H1 (cell line): ENCODE measurements around the gene CELF3. TPM values are rescaled to one million over a fixed set of nuclear protein-coding genes. Genes with fewer than 3 reads are reported as not detected.

Source experiments
- CTCF ChIA-PET: fragments of 300-600 bp; sonication (Branson Sonifier 250); formaldehyde crosslinking; loops from one replicate; lab custom pipeline; 2021; ENCODE audit not compliant: partially characterized antibody; lab: Charles Lee
- POLR2A ChIA-PET: fragments of 300-600 bp; sonication (Branson Sonifier 250); formaldehyde crosslinking; loops from one replicate; lab custom pipeline; 2021; ENCODE audit warnings: inconsistent platforms; ENCODE audit not compliant: partially characterized antibody; lab: Charles Lee
- DNase-seq, 2 experiments: peaks; one replicate each; pipeline versions ENCODE4 v3.0.0 to v3.0.0-alpha.2; 2010 to 2022; ENCODE audit warnings: low spot score in 2 of 2, low read depth in 1 of 2, mixed read lengths in 1 of 2
- FAIRE-seq: peaks from 2 replicates; lab custom pipeline; 2011; peaks lifted over from hg19 to GRCh38; lab: Jason Lieb, UNC
- H2AFZ ChIP-seq: 2 replicates; pipeline ENCODE4 v1.8.1; 2012; ENCODE audit warnings: low read length, inconsistent platforms
- H2AK5ac ChIP-seq: 2 replicates; pipeline ENCODE4 v1.6.1; 2013; ENCODE audit warnings: low read depth, low read length
- H2BK120ac ChIP-seq: replicated peaks from 2 replicates; pipeline ENCODE3; 2013; ENCODE audit warnings: low read depth, low read length, inconsistent platforms
- H2BK12ac ChIP-seq: 2 replicates; pipeline ENCODE4 v1.6.1; 2013; ENCODE audit warnings: low read depth, low read length
- H2BK15ac ChIP-seq: 2 replicates; pipeline ENCODE4 v1.6.1; 2013; ENCODE audit warnings: low read length
- H2BK20ac ChIP-seq: 2 replicates; pipeline ENCODE4 v1.6.1; 2013; ENCODE audit warnings: low read length
- H2BK5ac ChIP-seq: 2 replicates; pipeline ENCODE4 v1.6.1; 2013; ENCODE audit warnings: low read depth, low read length
- H3K14ac ChIP-seq: 2 replicates; pipeline ENCODE4 v1.6.1; 2013; ENCODE audit warnings: inconsistent platforms; ENCODE audit not compliant: insufficient read length
- H3K18ac ChIP-seq: 2 replicates; pipeline ENCODE4 v1.6.1; 2013; ENCODE audit warnings: low read length; ENCODE audit errors: extremely low read depth
- H3K23ac ChIP-seq: 2 replicates; pipeline ENCODE4 v1.6.1; 2013; ENCODE audit warnings: inconsistent platforms; ENCODE audit not compliant: insufficient read length
- H3K23me2 ChIP-seq: 2 replicates; pipeline ENCODE4 v1.6.1; 2013; ENCODE audit warnings: low read depth, low read length
- H3K27ac ChIP-seq: 2 replicates; pipeline ENCODE4 v1.6.1; 2011; ENCODE audit warnings: low read depth, low read length, inconsistent platforms
- H3K27me3 ChIP-seq, 4 experiments: replicated peaks in 1 of 4; 1 replicate in 1 of 4; 2 replicates in 3 of 4; pipeline versions ENCODE4 v1.6.1 to v1.8.1; 2011 to 2013; ENCODE audit warnings: low read length in 3 of 4, mild to moderate bottlenecking in 3 of 4, inconsistent platforms in 2 of 4, mixed read lengths in 2 of 4, moderate library complexity in 1 of 4; ENCODE audit not compliant: control insufficient read depth in 3 of 4, insufficient read depth in 3 of 4; ENCODE audit errors: extremely low read depth in 1 of 4
- H3K36me3 ChIP-seq, 4 experiments: 2 replicates each; pipeline versions ENCODE4 v1.6.1 to v1.8.1; 2011 to 2013; ENCODE audit warnings: mild to moderate bottlenecking in 4 of 4, low read length in 3 of 4, moderate library complexity in 2 of 4, control low read depth in 1 of 4, inconsistent platforms in 1 of 4; ENCODE audit not compliant: insufficient read depth in 4 of 4, control insufficient read depth in 2 of 4
- H3K4ac ChIP-seq: replicated peaks from 2 replicates; pipeline ENCODE3; 2013; ENCODE audit warnings: low read length, low read depth, mixed read lengths, inconsistent platforms; ENCODE audit not compliant: insufficient read length
- H3K4me1 ChIP-seq, 4 experiments: replicated peaks in 1 of 4; 1 replicate in 1 of 4; 2 replicates in 3 of 4; pipeline versions ENCODE4 v1.6.1 to v1.8.1; 2011 to 2013; ENCODE audit warnings: low read length in 3 of 4, inconsistent platforms in 2 of 4, mixed read lengths in 1 of 4; ENCODE audit not compliant: insufficient read depth in 4 of 4, control insufficient read depth in 3 of 4
- H3K4me2 ChIP-seq, 2 experiments: 2 replicates each; pipeline versions ENCODE4 v1.6.1 to v1.8.1; 2011 to 2013; ENCODE audit warnings: low read depth in 2 of 2, low read length in 2 of 2, control low read depth in 1 of 2, inconsistent platforms in 1 of 2, mild to moderate bottlenecking in 1 of 2; ENCODE audit not compliant: insufficient read depth in 1 of 2
- H3K4me3 ChIP-seq, 4 experiments: fragments of 200-600, 300-600 bp in 1 of 4; sonication (generic), shearing (Covaris generic), sonication (Bioruptor Twin) in 1 of 4; 2 replicates each; pipeline versions ENCODE4 v1.5.1 to v1.8.1; 2011 to 2016; ENCODE audit warnings: low read length in 4 of 4, low read depth in 3 of 4, control low read depth in 2 of 4, inconsistent platforms in 2 of 4, mild to moderate bottlenecking in 2 of 4, mixed read lengths in 1 of 4, moderate library complexity in 1 of 4; ENCODE audit not compliant: insufficient read depth in 2 of 4; ENCODE audit errors: extremely low read depth in 1 of 4
- H3K56ac ChIP-seq: replicated peaks from 2 replicates; pipeline ENCODE3; 2013; ENCODE audit warnings: low read depth, mild to moderate bottlenecking, mixed read lengths, low read length, inconsistent platforms; ENCODE audit not compliant: insufficient read length
- H3K79me1 ChIP-seq: 2 replicates; pipeline ENCODE4 v1.6.1; 2013; ENCODE audit warnings: low read depth, low read length, control low read depth
- H3K79me2 ChIP-seq, 2 experiments: 2 replicates each; pipeline versions ENCODE4 v1.6.1 to v1.8.1; 2012 to 2013; ENCODE audit warnings: low read length in 2 of 2, mild to moderate bottlenecking in 2 of 2, inconsistent platforms in 1 of 2; ENCODE audit not compliant: insufficient read depth in 2 of 2, control insufficient read depth in 1 of 2
- H3K9ac ChIP-seq, 4 experiments: replicated peaks in 1 of 4; 1 replicate in 1 of 4; 2 replicates in 3 of 4; pipeline versions ENCODE4 v1.6.1 to v1.8.1; 2011 to 2013; ENCODE audit warnings: low read depth in 3 of 4, low read length in 3 of 4, control low read depth in 2 of 4, mild to moderate bottlenecking in 2 of 4, moderate library complexity in 2 of 4, inconsistent platforms in 1 of 4; ENCODE audit errors: extremely low read depth in 1 of 4
- H3K9me3 ChIP-seq, 2 experiments: 2 replicates each; pipeline versions ENCODE4 v1.6.1 to v1.8.1; 2012 to 2013; ENCODE audit warnings: mild to moderate bottlenecking in 2 of 2, moderate library complexity in 2 of 2, control low read depth in 1 of 2, inconsistent platforms in 1 of 2, low read depth in 1 of 2, low read length in 1 of 2, mixed read lengths in 1 of 2; ENCODE audit not compliant: insufficient read depth in 2 of 2
- H4K20me1 ChIP-seq, 2 experiments: replicated peaks in 1 of 2; 2 replicates each; pipeline versions ENCODE3 to v1.8.1; 2011 to 2013; ENCODE audit warnings: inconsistent platforms in 2 of 2, low read length in 2 of 2, mild to moderate bottlenecking in 1 of 2; ENCODE audit not compliant: insufficient read depth in 2 of 2, control insufficient read depth in 1 of 2
- H4K5ac ChIP-seq: 2 replicates; pipeline ENCODE4 v1.6.1; 2013; ENCODE audit warnings: low read length, low read depth, mixed read lengths, inconsistent platforms; ENCODE audit not compliant: insufficient read length
- H4K8ac ChIP-seq: 2 replicates; pipeline ENCODE4 v1.8.0; 2013; ENCODE audit warnings: mild to moderate bottlenecking, moderate library complexity, low read length, inconsistent platforms; ENCODE audit not compliant: insufficient read depth; ENCODE audit errors: extremely low read depth
- H4K91ac ChIP-seq: replicated peaks from 2 replicates; pipeline ENCODE3; 2013; ENCODE audit warnings: low read length, mixed read lengths, inconsistent platforms; ENCODE audit not compliant: insufficient read length
- BACH1 ChIP-seq: IDR thresholded peaks from 2 replicates; pipeline ENCODE4 v1.6.1; 2012; ENCODE audit warnings: low read length, improper control_type of control experiment
- HDAC6 ChIP-seq: IDR thresholded peaks from one replicate; pipeline ENCODE4 v1.7.1; 2012; ENCODE audit warnings: low read depth, mild to moderate bottlenecking, inconsistent platforms, low read length, moderate library complexity
- KDM1A ChIP-seq: fragments of 200-600, 300-600 bp; sonication (generic); IDR thresholded peaks from 2 replicates; pipeline ENCODE4 v1.7.1; 2016; ENCODE audit warnings: mild to moderate bottlenecking, low read length, borderline replicate concordance
- KDM5A ChIP-seq: fragments of 200-600 bp; IDR thresholded peaks from 2 replicates; pipeline ENCODE4 v1.7.1; 2012; ENCODE audit warnings: mild to moderate bottlenecking, low read length, inconsistent platforms, mixed read lengths
- NANOG ChIP-seq: IDR thresholded peaks from 2 replicates; pipeline ENCODE4 v1.6.1; 2011; ENCODE audit warnings: low read length, low read depth, mild to moderate bottlenecking, inconsistent platforms; ENCODE audit not compliant: insufficient read depth, poor library complexity, severe bottlenecking
- WGBS, 2 experiments: shearing (Covaris generic) in 1 of 2; methylation state at CpG; one replicate each; pipeline versions ENCODE4 v1.1.6 to v1.1.7; 2013 to 2015; ENCODE audit warnings: low lambda C conversion rate in 2 of 2, mixed read lengths in 2 of 2, inconsistent platforms in 1 of 2, low coverage in 1 of 2, missing lambda C conversion rate in 1 of 2; ENCODE audit not compliant: insufficient replicate concordance in 2 of 2, insufficient coverage in 1 of 2, insufficient read length in 1 of 2; ENCODE audit errors: extremely low coverage in 1 of 2, missing lambda C conversion rate in 1 of 2; 5-methylcytosine and 5-hydroxymethylcytosine counted together
- polyA plus RNA-seq, 7 experiments: library from polyadenylated mRNA; depleted of rRNA in 3 of 7; stranded (reverse) in 5 of 7; unstranded in 2 of 7; fragments of >200 nt in 5 of 7; fragments of 200-250 nt in 2 of 7; gene quantifications; 1 replicate in 5 of 7; 2 replicates in 1 of 7; 4 replicates in 1 of 7; pipeline versions ENCODE4 v1.2.1 to v1.2.3, GENCODE V29; 2011 to 2013; ENCODE audit warnings: missing spikeins in 2 of 7, mixed read lengths in 2 of 7
- total RNA-seq: library from RNA; stranded (reverse); fragmentation: NEBNext Ultra II Directional; extraction: Animal tissue kit (Norgen Biotek cat#: 25700); gene quantifications from 2 replicates; pipeline ENCODE4 v1.2.1, GENCODE V29; 2021
- TF ChIP-seq, protein P1 (sequence below), 3 experiments: IDR thresholded peaks; 1 replicate in 2 of 3; 2 replicates in 1 of 3; pipeline versions ENCODE4 v1.5.1 to v1.6.1; 2011; ENCODE audit warnings: low read length in 3 of 3, mild to moderate bottlenecking in 3 of 3, inconsistent platforms in 2 of 3, low read depth in 1 of 3, moderate library complexity in 1 of 3; ENCODE audit not compliant: insufficient read depth in 1 of 3; ENCODE audit errors: control extremely low read depth in 1 of 3

CELF3 gene
- total and polyA plus RNA-seq, 2 of the 8 experiments (the other 6 are each of a cell fraction or from before 2014, with no cell fraction given), result 0.34 to 1.2 TPM

DNA sequence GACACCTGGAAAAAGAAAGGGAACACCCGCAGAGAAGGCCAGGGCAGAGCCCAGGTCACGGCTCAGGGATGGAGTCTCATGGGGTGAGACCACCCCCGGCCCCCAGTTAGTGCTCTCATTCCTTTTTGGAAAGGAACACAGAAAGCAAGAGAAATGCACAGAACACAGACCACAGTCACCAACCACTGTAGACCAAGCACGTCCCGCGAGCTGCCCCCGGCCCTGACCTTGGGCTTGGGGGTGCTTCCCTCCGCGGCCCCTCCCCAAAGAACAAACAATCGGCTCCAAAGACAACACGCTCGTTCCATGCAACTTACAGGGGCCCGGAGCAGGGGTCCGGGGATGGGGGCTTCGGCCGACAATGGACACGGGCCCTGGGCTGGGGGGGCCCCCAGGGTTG, 12.8 kb downstream of the CELF3 start:
- Histone ChIP-seq H2AK5ac (no peak overlapping the region), H3K79me1 (no peaks in the 10 kb centered on the region), H3K56ac (no peak overlapping the region), H3K23ac (no peak overlapping the region), H3K27me3 (no peaks in the 10 kb centered on the region), H4K20me1 (peaks cover 0 to 3% of the 10 kb centered on the region in 2 experiments), H3K18ac (no peak overlapping the region), H4K5ac (no peak overlapping the region), H2BK15ac (no peak overlapping the region)
- no peak for FAIRE-seq
- TF ChIP-seq BACH1 (no peak), HDAC6 (no peak), NANOG (no peak), KDM5A (no peak), KDM1A (no peak)
- TF ChIP-seq, protein P1, sequence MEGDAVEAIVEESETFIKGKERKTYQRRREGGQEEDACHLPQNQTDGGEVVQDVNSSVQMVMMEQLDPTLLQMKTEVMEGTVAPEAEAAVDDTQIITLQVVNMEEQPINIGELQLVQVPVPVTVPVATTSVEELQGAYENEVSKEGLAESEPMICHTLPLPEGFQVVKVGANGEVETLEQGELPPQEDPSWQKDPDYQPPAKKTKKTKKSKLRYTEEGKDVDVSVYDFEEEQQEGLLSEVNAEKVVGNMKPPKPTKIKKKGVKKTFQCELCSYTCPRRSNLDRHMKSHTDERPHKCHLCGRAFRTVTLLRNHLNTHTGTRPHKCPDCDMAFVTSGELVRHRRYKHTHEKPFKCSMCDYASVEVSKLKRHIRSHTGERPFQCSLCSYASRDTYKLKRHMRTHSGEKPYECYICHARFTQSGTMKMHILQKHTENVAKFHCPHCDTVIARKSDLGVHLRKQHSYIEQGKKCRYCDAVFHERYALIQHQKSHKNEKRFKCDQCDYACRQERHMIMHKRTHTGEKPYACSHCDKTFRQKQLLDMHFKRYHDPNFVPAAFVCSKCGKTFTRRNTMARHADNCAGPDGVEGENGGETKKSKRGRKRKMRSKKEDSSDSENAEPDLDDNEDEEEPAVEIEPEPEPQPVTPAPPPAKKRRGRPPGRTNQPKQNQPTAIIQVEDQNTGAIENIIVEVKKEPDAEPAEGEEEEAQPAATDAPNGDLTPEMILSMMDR (IDR thresholded peaks at IDR 0.05; ENCODE audit: control extremely low read depth in 1 of 3, insufficient read depth in 1 of 3, low read depth in 1 of 3, low read length in 3 of 3), result no peak
- TF ChIP-seq, all 59 proteins: peak for 0
- no peak overlapping the region for H2BK12ac ChIP-seq
- H3K4me2 ChIP-seq, result no peak overlapping the region
- H2BK5ac ChIP-seq, result no peak overlapping the region
- CTCF ChIA-PET, result no interaction called here
- no peak for DNase-seq
- H3K23me2 ChIP-seq, result no peaks in the 10 kb centered on the region
- 92% methylated on average over 17 of the region's 17 CpGs; no CpG with 5 or more reads in 1 of the 2 experiments for WGBS, 2 experiments
- H3K27ac ChIP-seq, result no peak overlapping the region
- H3K4ac ChIP-seq, result no peak overlapping the region
- H3K9me3 ChIP-seq, result no peaks in the 10 kb centered on the region
- peaks cover 3 to 20% (median 5%) of the 10 kb centered on the region in 4 experiments; a peak in 5 of 8 replicates for H3K36me3 ChIP-seq
- no peak overlapping the region for H2AFZ ChIP-seq
- H4K8ac ChIP-seq, result no peak overlapping the region
- H3K79me2 ChIP-seq, result no peaks in the 10 kb centered on the region
- H2BK20ac ChIP-seq, result no peak overlapping the region
- no peak overlapping the region for H3K14ac ChIP-seq
- no peak overlapping the region for H3K9ac ChIP-seq
- H2BK120ac ChIP-seq, result no peak overlapping the region
- POLR2A ChIA-PET, result no interaction called here
- H4K91ac ChIP-seq, result no peak overlapping the region
- peaks cover 0 to 4% (median 1%) of the 10 kb centered on the region in 4 experiments; a peak in 2 of 7 replicates for H3K4me1 ChIP-seq
- no peak overlapping the region for H3K4me3 ChIP-seq
